Measurements from ENCODE around the gene ZFPM1. TPM values are rescaled to one million over a fixed set of nuclear protein-coding genes. Genes with fewer than 3 reads are reported as not detected.
A peak's percentile ranks its signal among the peaks of the same experiment; 100 is the strongest.

ZFPM1 gene
- total RNA-seq, 2 experiments from 2014 or later: 15.0 to 18.0 TPM

- ATAC-seq (no peak), DNase-seq (no peak)
- TF ChIP-seq CTCF (IDR thresholded peaks at IDR 0.05): no peak
- Mint-ChIP-seq H3K36me3 (ENCODE audit: low read depth) (no peaks in the 10 kb centered on the region), H3K4me1 (ENCODE audit: low read depth) (peaks cover 14% of the 10 kb centered on the region), H3K27me3 (no peaks in the 10 kb centered on the region), H3K9me3 (no peaks in the 10 kb centered on the region), H3K4me3 (no peak overlapping the region), H3K27ac (no peak overlapping the region)
- ChIA-PET CTCF (no interaction called here), POLR2A (interaction anchor here (0.6 kb wide), 1 partner anchor 47 kb away, joined by 3 read pairs; no protein-coding TSS in a partner anchor)
- intact Hi-C loops (cut with micrococcal nuclease): no loop called here
These were observed 49.3 kb downstream of the ZFPM1 start for GRCh38 chr16:88502371-88502770.

GRCh38 chr16:88502776-88503280, 49.7 kb downstream of the ZFPM1 start:
- CTCF ChIA-PET: no interaction called here
- POLR2A ChIA-PET: interaction anchor here (0.6 kb wide), 1 partner anchor 47 kb away, joined by 3 read pairs; no protein-coding TSS in a partner anchor

GRCh38 chr16:88503374-88503770, 50.3 kb downstream of the ZFPM1 start:
- POLR2A ChIA-PET: no interaction called here
- Mint-ChIP-seq H3K27me3 (no peaks in the 10 kb centered on the region), H3K9me3 (no peaks in the 10 kb centered on the region), H3K4me3 (no peak overlapping the region), H3K4me1 (ENCODE audit: low read depth) (peaks cover 14% of the 10 kb centered on the region), H3K27ac (peak overlapping the region; percentile 6), H3K36me3 (ENCODE audit: low read depth) (no peaks in the 10 kb centered on the region)
- no peak for TF ChIP-seq CTCF (IDR thresholded peaks at IDR 0.05)
- DNase-seq (peak; percentile 57), ATAC-seq (peak; percentile 61)
- intact Hi-C loops (cut with micrococcal nuclease): no loop called here
- CTCF ChIA-PET: no interaction called here

More at GRCh38 chr16:88502776-88503280, 49.7 kb downstream of the ZFPM1 start:
- Mint-ChIP-seq H3K4me1 (ENCODE audit: low read depth) (peaks cover 14% of the 10 kb centered on the region), H3K9me3 (no peaks in the 10 kb centered on the region), H3K36me3 (ENCODE audit: low read depth) (no peaks in the 10 kb centered on the region), H3K27ac (no peak overlapping the region), H3K4me3 (no peak overlapping the region), H3K27me3 (no peaks in the 10 kb centered on the region)
- TF ChIP-seq CTCF (IDR thresholded peaks at IDR 0.05): no peak
- DNase-seq (no peak), ATAC-seq (no peak)
- intact Hi-C loops (cut with micrococcal nuclease): no loop called here

- ATAC-seq (no peak), DNase-seq (no peak)
- CTCF ChIA-PET: interaction anchor here (1.0 to 1.4 kb wide), 4 partner anchors 13 to 65 kb away, joined by 3 to 7 read pairs (median 4); no protein-coding TSS in a partner anchor
- Mint-ChIP-seq H3K4me3 (no peak overlapping the region), H3K9me3 (no peaks in the 10 kb centered on the region), H3K27ac (peak overlapping the region; percentile 6), H3K4me1 (ENCODE audit: low read depth) (peaks cover 14% of the 10 kb centered on the region), H3K36me3 (ENCODE audit: low read depth) (no peaks in the 10 kb centered on the region), H3K27me3 (no peaks in the 10 kb centered on the region)
- TF ChIP-seq CTCF (IDR thresholded peaks at IDR 0.05): no peak
- intact Hi-C loops (cut with micrococcal nuclease): no loop called here
- POLR2A ChIA-PET: interaction anchor here (1.2 kb wide), 1 partner anchor 43 kb away, joined by 3 read pairs; no protein-coding TSS in a partner anchor
These were observed 50.9 kb downstream of the ZFPM1 start for GRCh38 chr16:88503771-88504488.

Measured in activated CD8-positive, alpha-beta T cell treated with anti-CD3 and anti-CD28 coated beads for 36 hours (primary cell).